Hippocampal formation (tissue), 2 donors: ENCODE data around the gene RPS26.

Source experiments
- DNase-seq, 2 donors: peaks; one replicate each; lab custom pipeline; 2025; lab: John Stamatoyannopoulos, UW

The RPS26 gene

DNA sequence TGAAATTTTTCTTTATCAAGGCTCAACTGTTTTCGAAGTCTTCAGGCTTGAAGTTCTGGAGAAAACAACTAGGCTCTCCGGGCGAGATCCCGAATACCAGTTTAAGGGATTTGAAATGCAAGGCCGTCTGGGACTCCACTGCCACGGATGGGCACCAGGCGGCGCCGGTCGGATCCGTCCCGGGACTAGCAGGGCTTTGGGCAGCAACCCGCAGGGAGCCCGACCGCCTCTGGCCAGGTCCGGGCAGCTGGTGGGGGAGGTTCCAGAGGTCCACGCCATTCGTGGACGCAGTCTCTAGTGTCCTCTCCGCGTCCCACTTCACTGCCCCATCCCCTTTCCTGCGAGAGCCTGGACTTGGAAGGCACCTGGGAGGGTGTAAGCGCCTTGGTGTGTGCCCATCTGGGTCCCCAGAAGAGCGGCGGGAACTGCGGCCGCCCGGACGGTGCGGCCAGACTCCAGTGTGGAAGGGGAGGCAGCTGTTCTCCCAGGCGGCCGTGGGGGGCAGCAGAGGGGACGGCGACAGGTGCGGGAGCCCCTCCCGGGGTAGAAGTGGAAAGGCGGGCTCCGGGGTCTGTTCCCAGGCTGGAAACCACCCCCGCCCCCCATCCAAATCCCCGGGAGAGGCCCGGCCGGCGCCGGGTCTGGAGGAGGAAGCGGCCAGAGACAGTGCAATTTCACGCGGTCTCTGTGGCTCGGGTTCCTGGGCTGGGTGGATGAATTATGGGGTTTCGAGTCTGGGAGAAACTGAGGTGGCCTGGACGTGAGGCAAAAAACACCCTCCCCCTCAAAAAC is 37.4 kb downstream of the RPS26 start:
- peak; percentile 40 to 83 for DNase-seq

DNA sequence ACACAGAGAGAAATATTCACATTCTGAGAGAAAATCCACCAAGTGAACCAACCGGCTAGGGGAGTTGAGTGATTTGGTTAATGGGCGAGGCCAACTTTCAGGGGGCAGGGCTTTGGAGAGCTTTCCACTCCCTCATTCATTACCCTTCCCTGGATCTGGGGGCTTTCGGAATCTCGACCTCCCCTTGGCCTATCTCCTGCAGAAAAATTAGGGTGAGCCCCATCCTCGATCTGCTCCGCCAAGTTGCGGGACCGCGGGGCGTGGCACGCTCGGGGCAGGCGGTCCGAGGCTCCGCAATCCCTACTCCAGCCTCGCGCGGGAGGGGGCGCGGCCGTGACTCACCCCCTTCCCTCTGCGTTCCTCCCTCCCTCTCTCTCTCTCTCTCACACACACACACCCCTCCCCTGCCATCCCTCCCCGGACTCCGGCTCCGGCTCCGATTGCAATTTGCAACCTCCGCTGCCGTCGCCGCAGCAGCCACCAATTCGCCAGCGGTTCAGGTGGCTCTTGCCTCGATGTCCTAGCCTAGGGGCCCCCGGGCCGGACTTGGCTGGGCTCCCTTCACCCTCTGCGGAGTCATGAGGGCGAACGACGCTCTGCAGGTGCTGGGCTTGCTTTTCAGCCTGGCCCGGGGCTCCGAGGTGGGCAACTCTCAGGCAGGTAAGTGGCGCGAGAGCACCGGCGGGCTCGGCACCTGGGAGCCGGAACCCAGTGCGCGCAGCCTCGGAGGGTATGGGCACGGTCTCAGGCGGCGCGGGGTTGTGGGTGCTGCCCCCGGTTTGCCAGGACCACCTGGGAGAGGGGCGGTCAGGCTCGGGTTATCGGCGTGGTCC is 38.2 kb downstream of the RPS26 start, which contains the start of gene ERBB3:
ERBB3 (plus strand) TSS at position 443 of the 833 bp plus-strand sequence; CDS start at position 579, 136 bp downstream.
- DNase-seq = peak; percentile 67 to 72

DNA sequence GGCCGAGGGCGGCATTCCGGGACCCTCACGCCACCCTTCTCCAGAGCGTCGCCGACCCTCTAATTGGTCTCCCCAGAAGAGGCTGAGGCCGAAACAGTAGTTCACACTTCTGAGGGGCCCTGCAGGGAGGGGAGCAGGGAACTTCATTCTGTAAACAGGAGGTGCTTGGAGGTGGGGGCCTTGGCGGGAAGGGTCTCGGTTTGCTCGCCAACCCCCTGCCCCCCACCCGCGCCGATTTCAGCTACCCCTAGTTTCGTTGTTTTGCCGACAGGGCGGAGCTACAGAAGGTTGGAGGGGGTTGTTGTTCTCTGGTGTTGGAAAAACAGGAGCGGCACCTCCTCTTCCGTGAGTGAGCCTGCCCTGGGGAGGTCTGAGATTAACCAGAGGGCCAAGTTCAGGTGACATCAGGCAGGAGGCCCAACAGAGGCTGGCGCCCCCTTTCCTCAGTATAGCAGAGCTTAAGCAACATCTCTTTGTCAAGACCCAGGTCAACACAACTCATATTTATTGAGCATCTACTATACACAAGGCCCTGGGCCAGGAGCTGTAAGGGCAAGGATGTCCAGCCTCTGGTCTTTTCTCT is 38.9 kb downstream of the RPS26 start:
- DNase-seq = peak in 1 of 2 donors; percentile 8

GRCh38 chr12:56081393-56082347 is 40.0 kb downstream of the RPS26 start:
- peak; percentile 52 to 75 for DNase-seq

DNA sequence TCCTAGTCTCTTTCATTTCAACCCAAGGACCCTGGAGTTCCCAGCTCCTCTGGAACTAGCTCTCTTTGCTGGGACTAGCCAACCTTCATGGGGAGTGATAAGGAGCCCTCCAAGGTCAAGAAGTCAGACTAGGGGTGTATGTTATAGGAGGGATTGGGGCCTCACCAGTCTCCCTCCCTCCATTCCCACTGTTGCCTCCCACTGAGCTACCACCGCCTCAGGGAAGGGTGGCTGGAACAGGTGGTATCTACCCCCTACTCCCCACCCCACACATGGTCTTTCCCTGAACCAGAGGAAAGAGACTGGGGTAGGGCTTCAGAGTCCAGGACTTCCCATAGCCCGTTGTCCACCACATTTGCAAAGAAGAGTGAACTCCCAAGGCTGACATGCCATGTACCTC is 40.7 kb downstream of the RPS26 start:
- DNase-seq = peak in 1 of 2 donors; percentile 28

DNA sequence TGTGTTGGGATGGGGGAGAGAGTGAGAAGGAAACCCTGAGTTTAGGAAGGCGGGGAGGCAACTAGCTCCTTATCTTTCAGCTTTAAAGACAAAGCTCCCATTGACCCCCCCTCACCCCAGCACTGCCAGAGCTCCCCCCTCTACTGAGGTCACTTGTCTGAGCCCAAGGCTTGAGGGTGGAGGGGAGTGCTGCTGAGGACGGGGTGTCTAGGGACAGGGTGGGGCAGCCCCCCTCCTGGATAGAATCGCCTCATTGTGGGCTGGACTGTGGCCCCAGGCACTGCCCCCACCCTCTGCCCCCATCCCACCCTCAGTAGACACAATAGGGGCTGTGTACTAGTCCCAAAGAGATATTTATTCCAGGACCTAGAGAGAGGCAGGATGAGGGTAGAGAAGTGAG is 41.2 kb downstream of the RPS26 start:
- peak; percentile 90 to 95 for DNase-seq

DNA sequence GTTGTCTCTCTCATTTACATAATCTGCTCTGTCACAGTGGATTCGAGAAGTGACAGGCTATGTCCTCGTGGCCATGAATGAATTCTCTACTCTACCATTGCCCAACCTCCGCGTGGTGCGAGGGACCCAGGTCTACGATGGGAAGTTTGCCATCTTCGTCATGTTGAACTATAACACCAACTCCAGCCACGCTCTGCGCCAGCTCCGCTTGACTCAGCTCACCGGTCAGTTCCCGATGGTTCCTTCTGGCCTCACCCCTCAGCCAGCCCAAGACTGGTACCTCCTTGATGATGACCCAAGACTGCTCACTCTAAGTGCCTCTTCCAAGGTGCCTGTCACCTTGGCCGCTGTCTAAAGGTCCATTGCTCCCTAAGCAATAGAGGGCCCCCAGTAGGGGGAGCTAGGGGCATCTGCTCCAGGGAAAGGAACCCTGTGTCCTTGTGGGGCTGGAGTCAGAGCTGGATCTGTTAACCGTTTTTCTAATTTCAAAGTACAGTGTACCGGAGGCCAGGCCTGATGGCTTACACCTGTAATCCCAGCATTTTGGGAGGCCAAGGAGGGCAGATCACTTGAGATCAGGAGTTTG is 43.3 kb downstream of the RPS26 start:
- no peak for DNase-seq

DNA sequence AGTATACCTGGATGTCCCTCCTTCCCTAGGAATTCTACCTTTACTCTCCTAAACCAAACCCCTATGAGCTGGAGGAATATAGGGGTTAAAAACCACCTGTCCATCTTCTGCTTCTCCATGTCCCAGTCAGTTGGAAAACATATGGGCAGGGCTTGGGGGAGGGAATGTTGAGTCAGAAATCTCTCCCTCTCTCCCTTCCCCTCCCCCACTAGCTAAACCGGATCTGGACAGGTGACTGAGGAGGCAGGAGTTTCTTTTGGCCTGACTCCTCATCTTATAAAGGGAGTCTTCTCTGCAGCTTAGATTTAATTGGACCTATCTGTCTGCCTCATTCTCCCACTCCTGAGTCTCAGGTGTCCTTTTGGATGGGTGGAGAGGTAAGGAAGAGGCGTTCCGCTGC is 44.4 kb downstream of the RPS26 start:
- DNase-seq = no peak

- no peak for DNase-seq
Observed at GRCh38 chr12:56086608-56087007, 44.9 kb downstream of the RPS26 start.

- DNase-seq = peak in 1 of 2 donors; percentile 35
Observed at GRCh38 chr12:56087220-56087619, 45.5 kb downstream of the RPS26 start.
